ENCODE results near the gene MYEF2.

The MYEF2 gene

DNA sequence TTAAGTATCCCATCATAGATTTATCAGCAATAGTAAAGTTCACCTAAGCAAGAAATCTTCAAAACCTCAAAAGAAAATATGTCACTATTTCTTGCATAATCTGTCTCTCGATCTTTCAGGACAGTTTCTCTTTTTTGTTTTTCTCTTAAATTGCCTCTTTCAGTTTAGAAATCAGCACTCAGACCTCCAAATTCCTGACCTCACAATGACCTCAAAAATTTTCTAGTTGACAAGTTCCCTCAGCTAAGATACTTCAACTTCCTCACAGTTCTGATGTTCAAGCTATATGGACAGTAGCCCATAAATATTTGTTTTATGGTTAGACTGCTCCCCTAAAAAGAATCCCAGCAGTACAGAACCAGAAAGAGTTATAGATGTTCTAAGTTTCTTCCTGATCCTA lies 33.2 kb downstream of the MYEF2 start:
- DNase-seq, result no peak

- DNase-seq, result no peak
These were observed 34.2 kb downstream of the MYEF2 start for GRCh38 chr15:48143856-48144255.

GRCh38 chr15:48132874-48133273 lies 45.2 kb downstream of the MYEF2 start:
- DNase-seq, result no peak

DNA sequence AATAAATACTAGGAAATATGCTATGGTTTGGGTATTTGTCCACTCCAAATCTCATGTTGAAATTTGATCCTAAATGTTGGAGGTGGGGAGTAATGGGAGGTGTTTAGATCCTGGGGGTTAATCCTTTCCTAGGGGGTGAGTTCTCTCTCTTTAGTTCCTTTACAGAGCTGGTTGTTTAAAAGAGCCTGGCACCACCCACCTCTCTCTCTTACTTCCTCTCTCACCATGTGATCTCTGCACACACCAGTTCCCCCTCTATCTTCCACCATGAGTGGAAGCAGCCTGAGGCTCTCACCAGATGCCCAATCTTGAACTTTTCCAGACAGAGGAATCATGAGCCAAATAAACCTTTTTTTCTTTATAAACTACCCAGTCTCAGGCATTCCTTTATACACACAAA lies 46.8 kb downstream of the MYEF2 start:
- DNase-seq, result no peak

GRCh38 chr15:48126667-48127355 lies 51.3 kb downstream of the MYEF2 start:
- DNase-seq, result no peak

GRCh38 chr15:48121849-48122248 lies 56.2 kb downstream of the MYEF2 start:
- no peak for DNase-seq

DNA sequence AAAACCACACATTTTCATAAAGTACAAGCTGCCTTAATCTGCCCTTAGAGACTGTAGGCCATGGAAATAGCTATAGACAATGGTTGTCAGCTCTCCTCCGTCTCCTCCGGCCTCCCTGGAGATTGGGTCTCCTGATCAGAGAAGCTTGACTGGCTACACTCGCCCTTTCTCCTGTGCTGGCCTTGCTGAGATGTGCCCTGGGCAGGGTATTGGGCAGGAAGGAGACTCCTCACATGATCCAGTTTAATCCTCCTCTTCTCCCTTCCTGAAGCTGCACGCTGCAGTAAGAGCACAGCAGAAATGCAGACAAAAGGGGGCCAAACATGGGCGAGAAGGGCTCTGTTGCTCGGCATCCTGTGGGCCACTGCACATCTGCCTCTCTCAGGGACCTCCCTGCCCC lies 57.4 kb downstream of the MYEF2 start, which contains the start of gene SLC24A5:
TSS of gene SLC24A5 (plus strand) at position 246 of the 400 bp plus-strand sequence. CDS start at position 301, 55 bp downstream.
- no peak for DNase-seq

DNA sequence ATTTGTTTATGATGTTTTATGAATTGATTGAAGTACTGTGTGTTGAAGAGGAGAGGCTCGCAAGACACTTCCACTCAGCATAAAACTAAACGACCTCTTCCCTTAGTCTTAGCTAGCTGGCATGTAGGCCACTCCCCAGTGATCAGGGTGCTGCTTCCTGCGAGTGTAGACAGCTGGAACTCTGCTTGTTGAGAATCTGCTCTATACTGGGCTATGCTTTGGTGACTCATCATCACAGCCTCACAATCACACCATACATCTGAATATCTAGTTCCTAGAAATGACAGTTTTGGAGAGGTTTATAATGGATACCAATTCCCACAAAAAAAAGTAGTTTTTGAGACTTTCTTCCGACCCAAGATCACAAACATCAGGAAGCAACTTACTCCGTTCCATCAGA lies 58.8 kb downstream of the MYEF2 start:
- no peak for DNase-seq

- DNase-seq, result no peak
These were observed 65.9 kb downstream of the MYEF2 start for GRCh38 chr15:48112242-48112641.

GRCh38 chr15:48109856-48110531 lies 68.1 kb downstream of the MYEF2 start:
- DNase-seq, result no peak

DNA sequence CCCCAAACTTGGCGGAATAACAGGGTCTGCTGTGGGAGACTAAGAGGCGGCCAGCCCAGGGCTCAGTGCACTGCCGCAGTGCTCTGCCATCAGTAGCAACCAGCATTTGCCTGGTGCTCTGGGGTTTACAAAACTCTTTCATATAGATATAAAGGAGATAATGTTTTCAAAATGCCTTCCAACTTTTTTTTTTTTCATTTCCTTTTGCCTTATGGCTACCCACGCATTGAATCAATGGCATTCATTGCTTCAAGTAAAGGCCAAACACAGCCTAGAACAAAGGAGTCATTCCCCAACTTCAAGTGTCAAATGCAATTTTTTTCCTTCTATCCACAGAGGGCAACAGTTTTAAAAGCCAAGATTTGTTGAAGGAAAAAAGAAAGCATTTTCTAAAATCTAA lies 68.9 kb downstream of the MYEF2 start:
- DNase-seq, result no peak

GRCh38 chr15:48105936-48106335 lies 72.2 kb downstream of the MYEF2 start:
- DNase-seq, result no peak

DNA sequence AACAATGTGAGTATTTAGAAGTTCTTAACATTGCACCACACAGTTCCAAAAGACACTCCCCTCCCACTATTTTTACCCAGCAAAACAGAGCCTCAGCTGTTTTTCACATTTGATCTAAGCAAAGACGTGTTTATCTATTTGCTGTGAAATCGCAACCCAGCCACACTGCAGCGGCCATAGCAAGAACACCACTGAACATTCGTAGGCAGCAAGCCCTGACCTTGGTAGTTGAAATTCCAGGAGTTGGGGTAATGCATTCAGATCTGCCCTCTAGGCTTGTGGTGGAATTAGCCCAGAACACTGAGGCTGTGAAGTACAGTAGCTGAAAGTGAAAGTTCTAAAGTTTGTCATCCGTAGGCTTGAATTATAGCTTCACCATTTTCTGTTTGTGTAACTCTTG lies 74.4 kb downstream of the MYEF2 start:
- no peak for DNase-seq

DNA sequence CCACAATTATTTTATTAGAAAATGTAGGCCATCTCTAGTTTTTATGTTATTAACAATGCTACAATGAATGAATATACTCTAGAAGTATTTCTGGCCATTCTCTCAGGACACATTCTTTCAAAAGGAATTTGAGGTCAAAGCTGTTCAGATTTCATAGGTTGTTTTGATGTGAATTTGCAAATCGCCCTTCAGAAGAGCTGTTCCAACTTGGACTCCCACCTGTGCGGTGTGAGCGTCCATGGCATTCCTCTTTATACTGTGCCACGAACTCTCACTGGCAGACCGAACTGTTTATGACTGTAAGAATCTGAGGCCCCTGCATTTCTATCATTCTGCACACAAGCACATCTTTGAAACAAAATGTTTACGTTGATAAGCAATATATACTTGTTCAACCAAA lies 75.9 kb downstream of the MYEF2 start:
- no peak for DNase-seq

DNA sequence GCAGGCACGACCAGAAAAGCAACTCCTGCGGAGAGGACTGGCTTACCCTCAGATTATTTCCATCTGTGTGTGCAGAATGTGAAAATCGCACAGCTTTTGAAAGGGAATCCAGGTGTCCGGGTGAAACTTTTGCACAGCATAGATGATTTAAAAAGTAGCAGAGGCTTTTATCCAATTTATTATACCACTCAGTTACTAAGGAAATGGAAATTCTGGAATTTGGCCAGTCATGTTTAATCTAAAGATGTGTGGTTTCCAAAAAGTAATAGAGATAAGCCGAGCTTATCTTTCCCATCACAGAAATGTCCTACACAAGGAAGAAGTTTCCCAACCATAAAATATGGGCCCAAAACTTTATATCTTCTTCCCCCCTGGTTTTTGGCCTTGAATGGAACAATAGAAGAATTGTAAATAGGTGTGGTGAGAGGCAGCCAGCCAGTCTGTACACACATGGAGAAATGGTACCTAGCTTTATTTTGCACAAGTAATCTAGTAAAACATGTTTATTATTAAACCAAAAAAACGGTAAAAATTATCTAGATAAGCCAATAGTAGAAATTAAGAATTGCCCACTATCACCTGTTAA lies 76.6 kb downstream of the MYEF2 start:
- DNase-seq, result no peak

DNA sequence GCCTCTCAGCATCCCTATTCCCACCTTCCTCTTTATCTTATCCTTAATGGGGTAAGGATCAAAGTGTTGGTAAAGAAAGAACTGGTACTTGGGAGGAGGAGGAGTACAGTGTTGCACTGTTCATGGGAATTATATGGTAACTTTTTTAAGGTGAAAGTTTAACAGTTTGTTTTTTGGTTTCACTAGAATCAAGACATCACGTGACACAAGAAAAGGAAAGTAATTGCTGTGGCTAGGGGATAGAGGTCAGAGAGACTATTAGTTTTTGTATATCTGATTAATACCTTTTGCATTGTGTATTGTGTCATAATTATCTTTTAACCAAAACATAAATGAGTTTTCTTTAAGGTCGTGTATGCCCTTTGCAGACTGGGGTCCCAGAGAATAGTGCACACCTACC lies 80.8 kb downstream of the MYEF2 start:
- no peak for DNase-seq

DNA sequence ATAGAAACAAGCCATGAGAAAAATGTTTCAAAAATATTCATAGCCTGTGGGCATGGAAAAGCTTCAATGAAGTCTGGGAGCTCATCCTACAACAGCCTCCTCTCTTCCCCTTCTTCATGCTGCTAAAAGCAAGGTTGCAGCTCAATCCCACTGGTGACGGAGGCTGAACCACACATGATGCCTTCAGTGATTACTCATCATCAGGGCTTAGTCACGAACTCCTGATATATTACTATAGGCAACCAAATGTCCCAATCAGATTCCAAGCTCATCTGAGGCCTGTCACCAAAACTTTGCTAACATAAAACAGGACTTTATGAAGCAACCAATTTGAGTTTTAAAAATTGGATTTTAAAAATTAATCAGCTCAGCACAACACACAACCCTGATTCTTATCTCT lies 81.3 kb downstream of the MYEF2 start:
- DNase-seq, result no peak

- DNase-seq, result no peak
These were observed 81.7 kb downstream of the MYEF2 start for GRCh38 chr15:48096355-48096786.

DNA sequence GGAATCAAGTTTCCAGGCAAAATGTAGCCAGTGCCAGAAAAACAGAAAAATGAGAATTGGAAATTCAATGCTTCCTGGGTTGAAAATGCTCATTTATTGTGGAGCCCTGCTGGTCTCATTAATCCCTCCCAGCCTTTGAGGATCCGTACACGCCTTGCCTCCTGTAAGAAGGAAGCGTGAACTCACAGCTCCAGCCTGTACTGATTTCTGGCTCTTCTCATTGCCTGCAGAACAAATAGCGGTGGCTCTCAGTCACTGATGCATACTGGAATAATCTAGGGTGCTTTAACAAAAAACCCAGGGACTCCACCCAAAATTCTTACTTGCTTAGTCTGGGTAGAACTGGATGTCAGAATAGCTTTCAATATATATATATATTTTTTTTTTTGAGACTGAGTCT lies 86.6 kb downstream of the MYEF2 start:
- DNase-seq, result no peak

- no peak for DNase-seq
These were observed 87.4 kb downstream of the MYEF2 start for GRCh38 chr15:48090666-48091065.

- DNase-seq, result no peak
These were observed 88.0 kb downstream of the MYEF2 start for GRCh38 chr15:48090115-48090514.

GRCh38 chr15:48089702-48090101 lies 88.4 kb downstream of the MYEF2 start:
- no peak for DNase-seq

GRCh38 chr15:48087844-48088243 lies 90.3 kb downstream of the MYEF2 start:
- DNase-seq, result no peak

DNA sequence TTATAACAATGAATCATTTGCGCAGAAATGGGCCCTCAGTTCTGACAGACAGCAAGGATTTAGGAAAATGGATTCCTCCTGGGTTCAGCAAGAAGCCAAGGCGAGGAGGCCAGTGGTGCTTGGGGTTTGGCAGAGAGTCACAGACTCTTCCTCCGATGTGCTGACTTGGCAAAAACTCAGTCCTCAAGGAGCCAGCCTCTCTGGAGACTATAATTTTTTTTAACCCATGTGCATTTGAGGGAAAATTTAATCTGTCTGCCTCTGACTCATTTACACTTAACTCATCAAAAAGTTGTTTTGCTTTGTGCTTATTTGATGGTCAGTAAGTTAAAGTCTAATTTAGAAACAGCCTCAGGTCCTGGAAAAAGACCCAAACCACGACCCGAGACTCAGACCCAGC lies 91.5 kb downstream of the MYEF2 start:
- DNase-seq, result peak; percentile 73

Measured in left hindlimb (tissue), 1 donor.